CD4-positive, alpha-beta T cell treated with Interleukin-17A for 1 hour (primary cell): ENCODE results near the gene NSD2.
"Not testable (repeated sequence)": the region's sequence is repeated elsewhere in the genome, so short reads cannot be mapped to it uniquely, and the experiment has no call there.

ENCODE experiments used
- DNase-seq: peaks from one replicate; pipeline ENCODE4 v3.0.0-alpha.2; 2020

The NSD2 gene

GRCh38 chr4:1842339-1842895, 28.8 kb upstream of the NSD2 start:
- DNase-seq, result no peak

- no peak for DNase-seq
Observed at GRCh38 chr4:1842993-1843448, 28.2 kb upstream of the NSD2 start.

- no peak for DNase-seq
Observed at GRCh38 chr4:1843852-1844251, 27.3 kb upstream of the NSD2 start.

GRCh38 chr4:1844618-1845017, 26.6 kb upstream of the NSD2 start:
- not testable (repeated sequence) for DNase-seq

GRCh38 chr4:1846580-1846979, 24.6 kb upstream of the NSD2 start:
- no peak for DNase-seq

- DNase-seq, result no peak
Observed at GRCh38 chr4:1850276-1850675, 20.9 kb upstream of the NSD2 start.

- DNase-seq, result no peak
Observed at GRCh38 chr4:1851160-1851559, 20.0 kb upstream of the NSD2 start.

- no peak for DNase-seq
Observed at GRCh38 chr4:1851575-1852410, 19.4 kb upstream of the NSD2 start.

- no peak for DNase-seq
Observed at GRCh38 chr4:1852904-1853623, 18.1 kb upstream of the NSD2 start.

GRCh38 chr4:1854752-1855151, 16.4 kb upstream of the NSD2 start:
- DNase-seq, result no peak

GRCh38 chr4:1855333-1856070, 15.7 kb upstream of the NSD2 start:
- DNase-seq, result no peak

- DNase-seq, result peak; percentile 94
Observed at GRCh38 chr4:1856071-1856942, 14.9 kb upstream of the NSD2 start, which contains the start of gene LETM1. TSS of gene LETM1 (minus strand) at chr4:1856156. CDS start at chr4:1855950, 206 bp downstream.

- DNase-seq, result no peak
Observed at GRCh38 chr4:1856943-1857699, 14.1 kb upstream of the NSD2 start.

GRCh38 chr4:1857931-1858330, 13.3 kb upstream of the NSD2 start:
- DNase-seq, result no peak

GRCh38 chr4:1859389-1859753, 11.8 kb upstream of the NSD2 start:
- DNase-seq, result no peak

- peak; percentile 16 for DNase-seq
Observed at GRCh38 chr4:1862055-1862911, 8.9 kb upstream of the NSD2 start.

GRCh38 chr4:1862961-1863296, 8.3 kb upstream of the NSD2 start:
- DNase-seq, result no peak

- DNase-seq, result no peak
Observed at GRCh38 chr4:1863297-1864033, 7.7 kb upstream of the NSD2 start.
